Measurements from ENCODE around the gene PKLR.

DNA sequence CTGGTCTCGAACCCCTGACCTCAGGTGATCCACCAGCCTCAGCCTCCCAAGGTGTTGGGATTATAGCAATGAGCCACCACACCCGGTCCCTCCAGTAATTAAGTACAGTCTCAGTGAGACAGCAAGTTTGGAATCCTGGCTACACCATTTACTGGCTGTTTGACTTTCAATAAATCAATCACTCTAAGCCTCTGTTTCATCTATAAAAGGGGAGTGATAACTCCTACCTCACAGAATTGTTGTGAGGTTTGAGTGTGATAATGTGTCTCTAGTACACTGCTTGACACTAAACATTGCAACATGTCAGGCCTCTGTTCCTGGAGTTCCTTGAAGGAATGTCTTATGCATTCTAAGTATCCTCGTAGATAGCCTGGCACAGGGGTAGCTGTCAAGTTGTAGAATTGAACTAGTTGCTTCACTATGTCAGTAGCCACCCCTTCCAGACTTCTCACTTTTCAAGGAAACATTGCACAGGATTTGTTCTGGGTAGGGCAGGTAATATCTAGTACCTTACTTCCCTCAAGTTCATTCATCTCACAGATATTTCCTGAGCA, 58.4 kb downstream of the PKLR start:
- no peak for TF ChIP-seq POLR2A (IDR thresholded peaks at IDR 0.05)
- TF ChIP-seq, protein P1, sequence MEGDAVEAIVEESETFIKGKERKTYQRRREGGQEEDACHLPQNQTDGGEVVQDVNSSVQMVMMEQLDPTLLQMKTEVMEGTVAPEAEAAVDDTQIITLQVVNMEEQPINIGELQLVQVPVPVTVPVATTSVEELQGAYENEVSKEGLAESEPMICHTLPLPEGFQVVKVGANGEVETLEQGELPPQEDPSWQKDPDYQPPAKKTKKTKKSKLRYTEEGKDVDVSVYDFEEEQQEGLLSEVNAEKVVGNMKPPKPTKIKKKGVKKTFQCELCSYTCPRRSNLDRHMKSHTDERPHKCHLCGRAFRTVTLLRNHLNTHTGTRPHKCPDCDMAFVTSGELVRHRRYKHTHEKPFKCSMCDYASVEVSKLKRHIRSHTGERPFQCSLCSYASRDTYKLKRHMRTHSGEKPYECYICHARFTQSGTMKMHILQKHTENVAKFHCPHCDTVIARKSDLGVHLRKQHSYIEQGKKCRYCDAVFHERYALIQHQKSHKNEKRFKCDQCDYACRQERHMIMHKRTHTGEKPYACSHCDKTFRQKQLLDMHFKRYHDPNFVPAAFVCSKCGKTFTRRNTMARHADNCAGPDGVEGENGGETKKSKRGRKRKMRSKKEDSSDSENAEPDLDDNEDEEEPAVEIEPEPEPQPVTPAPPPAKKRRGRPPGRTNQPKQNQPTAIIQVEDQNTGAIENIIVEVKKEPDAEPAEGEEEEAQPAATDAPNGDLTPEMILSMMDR (IDR thresholded peaks at IDR 0.05): no peak

Data from testis (tissue), 2 donors.